Measurements from ENCODE around the gene FILIP1. TPM values are rescaled to one million over a fixed set of nuclear protein-coding genes. Genes with fewer than 3 reads are reported as not detected.
A peak's percentile ranks its signal among the peaks of the same experiment; 100 is the strongest.

The FILIP1 gene
- total RNA-seq, 2 experiments from 2014 or later = not detected

DNA sequence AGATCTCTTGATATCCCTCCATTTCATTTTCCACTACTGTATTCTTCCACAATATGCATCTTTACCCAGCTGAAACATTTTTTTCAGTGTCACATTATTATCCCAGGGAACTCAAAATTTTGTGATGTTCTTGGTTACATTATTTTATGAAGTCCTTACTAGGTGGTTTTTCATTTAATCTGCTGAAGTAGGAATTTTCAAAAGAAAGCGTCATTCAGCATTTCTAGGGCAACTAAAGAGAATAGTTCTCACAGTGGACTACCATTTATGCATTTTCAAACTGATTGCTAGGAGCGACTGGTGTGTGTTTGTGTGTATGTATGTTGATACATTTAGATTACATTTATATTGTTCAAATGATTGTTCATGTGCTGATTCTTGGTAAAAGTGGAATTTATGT, 206.6 kb downstream of the FILIP1 start:
- DNase-seq (no peak), ATAC-seq (no peak)
- CTCF ChIA-PET = no interaction called here
- H3K4me3 Mint-ChIP-seq = no peak overlapping the region
- peaks cover 8% of the 10 kb centered on the region for H3K36me3 Mint-ChIP-seq
- H3K27ac Mint-ChIP-seq = peak overlapping the region; percentile 7
- peaks cover 36% of the 10 kb centered on the region for H3K4me1 Mint-ChIP-seq
- H3K9me3 Mint-ChIP-seq (ENCODE audit: low read depth) = no peaks in the 10 kb centered on the region
- H3K27me3 Mint-ChIP-seq = no peaks in the 10 kb centered on the region

DNA sequence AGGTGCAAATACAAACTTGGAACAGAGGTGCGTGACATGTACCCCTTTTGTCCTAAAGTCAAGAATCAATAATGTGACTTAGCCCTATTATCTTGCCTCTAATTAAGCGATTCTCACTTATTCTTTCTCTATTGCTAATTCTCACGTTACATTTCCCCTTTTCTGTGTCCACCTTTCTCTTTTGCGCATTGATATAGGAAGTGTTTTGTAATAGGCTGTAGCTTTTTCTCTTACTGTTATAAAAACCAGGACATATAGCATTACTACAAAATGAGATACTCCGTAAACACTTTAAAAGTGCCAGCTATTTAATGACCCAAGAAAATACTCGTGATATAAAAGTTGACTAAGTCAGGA, 208.3 kb downstream of the FILIP1 start:
- ATAC-seq (no peak), DNase-seq (no peak)
- H3K27ac Mint-ChIP-seq = no peak overlapping the region
- H3K27me3 Mint-ChIP-seq = no peaks in the 10 kb centered on the region
- no peak overlapping the region for H3K4me3 Mint-ChIP-seq
- H3K9me3 Mint-ChIP-seq (ENCODE audit: low read depth) = no peaks in the 10 kb centered on the region
- peaks cover 43% of the 10 kb centered on the region for H3K4me1 Mint-ChIP-seq
- H3K36me3 Mint-ChIP-seq = peaks cover 8% of the 10 kb centered on the region
- CTCF ChIA-PET = interaction anchor here (1.3 to 1.9 kb wide), 2 partner anchors 9 to 17 kb away, joined by 6 read pairs; no protein-coding TSS in a partner anchor

DNA sequence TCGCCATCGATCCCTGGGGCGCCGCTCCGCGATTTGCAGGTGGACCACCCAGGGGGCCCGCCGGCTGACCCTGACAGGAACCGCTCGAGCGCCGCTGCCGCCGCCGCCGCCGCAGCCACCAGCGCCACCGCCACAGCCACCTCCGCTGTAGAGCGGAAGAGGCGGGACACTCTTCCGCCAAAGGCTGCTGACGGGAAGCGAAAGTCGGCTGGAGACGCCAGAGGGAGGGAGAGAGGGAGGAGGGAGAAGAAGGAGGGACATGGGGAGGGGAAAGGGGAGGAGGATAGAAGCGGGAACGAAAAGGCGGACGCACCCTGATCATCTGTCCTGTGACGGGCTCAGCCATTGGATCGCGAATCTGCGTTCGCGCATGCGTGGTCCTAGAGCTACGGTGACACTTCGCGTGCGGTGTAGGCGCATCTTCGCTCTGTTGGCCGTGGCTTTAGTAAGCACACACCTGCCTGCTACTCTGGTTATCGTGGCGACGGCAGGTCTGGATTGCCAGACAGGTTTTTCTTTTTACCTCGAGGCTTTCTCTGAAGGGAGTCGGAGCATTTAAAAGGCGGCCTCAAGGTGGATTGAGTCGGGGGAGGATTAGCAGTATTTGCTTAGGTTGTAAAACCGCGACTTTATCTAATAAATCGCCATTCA, 208.8 kb downstream of the FILIP1 start, which contains the start of gene TMEM30A:
Gene TMEM30A, minus strand, starts transcription at position 161 of the 651 bp plus-strand sequence. Its CDS starts 154 bp downstream, at position 7.
- Mint-ChIP-seq H3K27me3 (no peaks in the 10 kb centered on the region), H3K4me1 (peaks cover 46% of the 10 kb centered on the region), H3K9me3 (ENCODE audit: low read depth) (no peaks in the 10 kb centered on the region), H3K36me3 (peaks cover 8% of the 10 kb centered on the region), H3K27ac (no peak within 1 kb of the TSS), H3K4me3 (no peak within 1 kb of the TSS)
- CTCF ChIA-PET = interaction anchor here (1.0 to 1.9 kb wide), 6 partner anchors 9 to 18 kb away, joined by 5 to 6 read pairs (median 5); no protein-coding TSS in a partner anchor
- ATAC-seq = peak; percentile 95
- peak; percentile 98 for DNase-seq

DNA sequence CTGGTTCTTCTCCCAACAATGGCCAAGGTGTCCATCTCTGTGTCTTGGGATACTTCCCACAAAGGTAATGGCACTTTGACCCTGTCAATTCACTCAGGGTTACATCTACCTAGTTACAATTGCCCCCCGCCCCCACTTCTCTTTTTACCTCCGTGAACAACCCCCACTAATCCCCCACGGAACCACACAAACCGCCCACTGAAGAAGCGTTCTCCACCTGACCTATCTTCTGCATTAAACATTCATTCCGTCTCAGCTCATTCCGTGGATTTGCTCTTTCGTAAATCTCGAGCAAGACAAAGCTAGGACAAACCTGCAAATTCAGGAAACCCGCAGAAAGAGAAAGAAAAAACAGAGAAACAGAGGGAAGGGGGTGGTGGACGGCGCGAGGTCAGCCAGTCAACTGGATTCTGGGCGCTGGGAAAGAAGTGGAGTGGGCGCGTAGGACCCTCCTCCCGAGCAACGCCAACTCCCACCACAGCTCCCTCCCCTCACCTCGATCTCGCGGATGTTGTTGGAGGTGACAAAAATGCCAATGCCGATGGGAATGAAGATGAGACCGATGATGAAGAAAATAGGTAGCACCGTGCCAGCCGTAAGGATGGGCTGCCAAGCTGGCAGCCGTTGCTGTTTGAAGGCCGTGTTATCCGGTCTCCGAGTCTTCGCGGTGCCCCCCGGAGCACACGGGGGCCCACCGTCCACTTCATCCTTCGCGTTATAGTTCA, 209.5 kb downstream of the FILIP1 start:
- Mint-ChIP-seq H3K27me3 (no peaks in the 10 kb centered on the region), H3K27ac (no peak overlapping the region), H3K4me3 (no peak overlapping the region), H3K9me3 (ENCODE audit: low read depth) (no peaks in the 10 kb centered on the region), H3K4me1 (peaks cover 51% of the 10 kb centered on the region), H3K36me3 (peaks cover 6% of the 10 kb centered on the region)
- CTCF ChIA-PET = interaction anchor here (0.8 to 1.9 kb wide), 7 partner anchors 8 to 40 kb away, joined by 4 to 6 read pairs (median 5); partner anchors contain the start of gene COX7A2
- ATAC-seq = no peak
- peak; percentile 53 for DNase-seq

DNA sequence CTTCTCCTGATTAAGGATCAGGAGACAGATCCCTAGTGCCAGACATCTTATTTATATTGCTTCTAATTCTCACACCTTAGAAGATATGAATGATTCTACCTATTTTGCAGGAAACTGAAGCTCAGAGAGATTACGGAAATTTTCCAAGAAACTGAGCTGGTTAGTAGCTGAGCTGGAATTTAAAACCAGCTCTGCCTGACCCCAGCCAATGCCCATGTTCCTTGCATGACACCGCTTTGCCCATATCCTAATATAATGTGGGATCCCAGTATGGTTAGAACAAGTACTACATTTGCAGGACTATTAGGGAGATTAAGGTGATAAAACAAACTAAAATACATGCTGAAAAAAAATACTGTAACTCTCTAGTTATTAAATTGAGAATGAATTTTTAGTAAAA, 210.9 kb downstream of the FILIP1 start:
- Mint-ChIP-seq H3K36me3 (peaks cover 8% of the 10 kb centered on the region), H3K9me3 (ENCODE audit: low read depth) (no peaks in the 10 kb centered on the region), H3K27ac (peak overlapping the region; percentile 48), H3K4me3 (no peak overlapping the region), H3K4me1 (peaks cover 56% of the 10 kb centered on the region), H3K27me3 (no peaks in the 10 kb centered on the region)
- DNase-seq (no peak), ATAC-seq (no peak)
- CTCF ChIA-PET = interaction anchor here (1.0 to 1.9 kb wide), 4 partner anchors 14 to 40 kb away, joined by 3 to 5 read pairs (median 4); no protein-coding TSS in a partner anchor

DNA sequence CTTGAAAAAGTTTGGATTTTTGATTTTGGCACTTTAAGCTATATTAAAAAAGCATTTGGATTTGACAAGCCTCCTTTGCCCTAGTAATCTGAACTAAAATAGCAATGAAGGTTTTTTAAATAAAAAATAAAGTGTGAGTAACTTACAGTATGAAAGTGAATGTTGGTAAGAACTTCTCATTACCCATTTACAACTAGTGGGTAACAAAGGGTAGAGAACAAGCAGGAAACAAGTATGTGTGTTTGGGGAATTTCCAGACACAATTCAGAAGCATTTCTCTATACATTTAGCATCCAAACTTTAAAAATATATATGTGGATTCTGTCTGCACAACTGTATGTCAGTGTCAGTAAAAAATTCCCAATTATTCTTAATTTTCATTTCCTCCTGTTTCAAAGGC, 211.9 kb downstream of the FILIP1 start:
- H3K27ac Mint-ChIP-seq = no peak overlapping the region
- CTCF ChIA-PET = interaction anchor here (1.0 to 1.2 kb wide), 2 partner anchors 13 to 39 kb away, joined by 4 to 5 read pairs; no protein-coding TSS in a partner anchor
- H3K9me3 Mint-ChIP-seq (ENCODE audit: low read depth) = no peaks in the 10 kb centered on the region
- peaks cover 13% of the 10 kb centered on the region for H3K36me3 Mint-ChIP-seq
- peak overlapping the region; percentile 50 for H3K4me3 Mint-ChIP-seq
- H3K27me3 Mint-ChIP-seq = no peaks in the 10 kb centered on the region
- ATAC-seq (no peak), DNase-seq (no peak)
- peaks cover 49% of the 10 kb centered on the region for H3K4me1 Mint-ChIP-seq

DNA sequence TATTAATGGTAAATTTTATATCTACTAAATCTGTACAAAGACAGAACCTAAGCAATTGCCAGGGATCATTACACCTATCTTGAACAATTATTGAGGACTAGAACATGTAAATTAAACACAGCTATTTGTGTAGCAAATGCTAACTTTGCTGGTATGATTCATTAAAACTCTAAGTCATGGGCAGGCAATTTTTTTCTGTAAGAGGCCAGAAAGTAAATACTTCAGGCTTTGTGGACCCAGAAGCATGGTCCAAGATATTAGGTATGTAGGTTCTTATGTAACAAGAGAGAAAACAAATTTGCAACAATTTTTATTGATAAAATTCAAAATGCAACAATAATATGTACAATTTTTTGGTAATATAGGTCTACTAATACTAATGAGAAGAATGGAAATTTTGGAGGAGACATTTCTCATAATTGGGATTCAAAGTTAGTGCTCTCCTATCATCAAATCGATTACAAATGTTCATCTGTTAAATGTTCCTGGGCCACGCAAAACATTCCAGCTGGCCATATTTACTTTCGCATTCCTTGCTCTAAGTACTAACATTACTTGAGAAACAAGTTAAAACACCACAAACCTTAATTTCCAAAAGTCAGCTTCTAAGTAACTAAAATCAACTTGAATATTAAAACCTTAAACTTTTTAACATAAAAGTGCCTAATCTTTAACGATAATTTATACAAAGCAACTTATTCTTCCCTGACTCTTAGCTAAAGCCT, 213.3 kb downstream of the FILIP1 start:
- DNase-seq (no peak), ATAC-seq (no peak)
- peaks cover 49% of the 10 kb centered on the region for H3K4me1 Mint-ChIP-seq
- no peak overlapping the region for H3K4me3 Mint-ChIP-seq
- no peaks in the 10 kb centered on the region for H3K27me3 Mint-ChIP-seq
- CTCF ChIA-PET = interaction anchor here (0.7 to 1.3 kb wide), 3 partner anchors 10 to 14 kb away, joined by 3 to 4 read pairs (median 3); no protein-coding TSS in a partner anchor
- no peak overlapping the region for H3K27ac Mint-ChIP-seq
- peaks cover 24% of the 10 kb centered on the region for H3K36me3 Mint-ChIP-seq
- peaks cover under 1% of the 10 kb centered on the region for H3K9me3 Mint-ChIP-seq (ENCODE audit: low read depth)

DNA sequence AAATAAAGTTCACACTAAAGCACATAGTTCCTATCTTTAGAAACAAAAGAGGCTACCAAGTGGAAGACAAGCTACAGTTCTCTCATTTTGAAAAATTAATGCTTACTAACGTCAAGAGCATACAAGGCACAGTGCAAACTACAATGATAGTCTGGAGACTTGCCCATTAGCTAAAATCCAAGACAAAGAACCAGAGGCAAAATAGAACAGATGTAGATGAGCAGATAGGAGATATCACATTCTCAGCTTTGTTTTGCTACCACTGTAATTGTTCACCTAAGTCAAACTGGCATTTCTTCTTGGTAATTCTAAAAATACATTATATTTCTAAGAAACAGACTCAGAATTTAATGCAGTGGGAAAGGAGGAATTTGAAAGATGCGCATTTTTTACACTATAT, 214.2 kb downstream of the FILIP1 start:
- Mint-ChIP-seq H3K36me3 (peaks cover 31% of the 10 kb centered on the region), H3K4me1 (peaks cover 54% of the 10 kb centered on the region), H3K27me3 (no peaks in the 10 kb centered on the region), H3K9me3 (ENCODE audit: low read depth) (peaks cover 5% of the 10 kb centered on the region), H3K4me3 (no peak overlapping the region), H3K27ac (no peak overlapping the region)
- no peak for DNase-seq
- ATAC-seq = no peak
- CTCF ChIA-PET = interaction anchor here (1.2 to 1.3 kb wide), 3 partner anchors 10 to 23 kb away, joined by 3 to 4 read pairs (median 4); no protein-coding TSS in a partner anchor

DNA sequence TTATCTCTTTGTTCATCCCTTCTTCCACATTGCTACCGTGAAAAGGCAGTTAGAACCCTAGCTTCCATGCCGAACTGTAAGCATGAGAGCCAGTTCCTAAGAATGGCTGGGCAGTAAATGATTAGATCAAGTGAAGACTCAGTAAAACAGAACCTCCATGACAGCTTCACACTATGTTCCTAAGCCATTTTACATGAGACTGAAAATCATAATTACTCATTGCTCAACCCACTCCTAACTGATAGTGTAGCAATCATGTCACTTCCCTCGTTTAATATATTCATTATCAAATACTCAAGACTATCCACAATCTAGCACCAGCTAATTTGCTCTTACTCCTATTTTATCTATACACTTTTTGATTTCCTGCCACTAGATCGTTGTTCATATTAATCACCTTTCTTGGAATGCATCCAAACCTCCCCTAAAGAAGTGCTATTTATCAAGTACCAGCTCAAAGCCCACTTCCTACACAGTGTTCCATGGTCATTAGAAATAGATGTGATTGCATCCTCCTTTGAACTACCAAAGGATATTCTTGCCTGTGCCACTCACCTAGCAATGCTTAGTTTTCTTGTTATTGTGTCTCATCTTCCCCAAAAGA, 215.0 kb downstream of the FILIP1 start:
- Mint-ChIP-seq H3K4me3 (no peak overlapping the region), H3K36me3 (peaks cover 39% of the 10 kb centered on the region), H3K27ac (no peak overlapping the region), H3K4me1 (peaks cover 54% of the 10 kb centered on the region), H3K9me3 (ENCODE audit: low read depth) (peaks cover 9% of the 10 kb centered on the region), H3K27me3 (no peaks in the 10 kb centered on the region)
- DNase-seq (no peak), ATAC-seq (no peak)
- CTCF ChIA-PET = interaction anchor here (1.0 to 1.3 kb wide), 5 partner anchors 9 to 68 kb away, joined by 3 to 4 read pairs (median 4); no protein-coding TSS in a partner anchor

DNA sequence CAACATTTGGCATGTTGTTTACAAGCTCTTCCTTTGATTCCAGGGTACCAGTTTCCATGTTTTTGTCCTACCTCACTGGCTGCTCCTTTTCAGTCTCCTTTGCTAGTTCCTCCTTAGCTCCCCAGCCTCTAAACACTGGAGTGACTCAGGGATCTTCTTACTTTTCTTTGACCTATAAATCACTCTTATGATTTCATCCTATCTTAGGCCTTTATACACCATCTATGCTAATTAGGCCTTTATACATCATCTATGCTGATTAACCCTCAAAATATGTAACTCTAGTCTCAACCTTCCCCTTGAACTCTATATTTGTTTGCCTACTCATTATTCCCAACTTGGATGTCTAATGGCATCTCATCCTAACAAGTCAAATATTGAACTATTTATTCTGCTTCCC, 218.5 kb downstream of the FILIP1 start:
- Mint-ChIP-seq H3K4me1 (peaks cover 51% of the 10 kb centered on the region), H3K27me3 (no peaks in the 10 kb centered on the region), H3K9me3 (ENCODE audit: low read depth) (peaks cover 13% of the 10 kb centered on the region), H3K4me3 (no peak overlapping the region), H3K27ac (no peak overlapping the region), H3K36me3 (peaks cover 67% of the 10 kb centered on the region)
- ATAC-seq = no peak
- CTCF ChIA-PET = interaction anchor here (1.7 to 2.0 kb wide), 2 partner anchors 8 to 10 kb away, joined by 6 to 9 read pairs; partner anchors contain the start of gene TMEM30A
- no peak for DNase-seq

DNA sequence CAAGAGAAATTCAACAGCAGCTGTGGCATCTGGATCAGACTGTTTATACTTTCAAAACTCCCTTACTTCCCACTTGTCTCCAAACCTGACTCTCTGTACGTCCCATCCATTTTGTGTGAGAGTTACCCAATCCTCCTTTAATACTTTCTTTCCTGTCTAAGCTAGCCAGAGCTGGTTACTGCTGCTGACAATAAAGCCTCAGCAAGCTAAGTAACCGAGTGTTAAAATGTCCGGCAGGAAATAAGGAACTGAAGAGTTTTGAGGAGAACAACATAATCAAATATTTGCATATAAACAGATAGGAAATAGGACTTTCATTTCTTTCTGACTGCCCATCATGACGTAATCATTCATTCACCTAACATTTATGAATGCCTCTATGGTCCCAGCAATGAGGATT, 220.6 kb downstream of the FILIP1 start:
- H3K4me3 Mint-ChIP-seq = no peak overlapping the region
- peaks cover 41% of the 10 kb centered on the region for H3K4me1 Mint-ChIP-seq
- H3K36me3 Mint-ChIP-seq = peaks cover 64% of the 10 kb centered on the region
- no peak for DNase-seq
- no peak for ATAC-seq
- no peaks in the 10 kb centered on the region for H3K27me3 Mint-ChIP-seq
- CTCF ChIA-PET = no interaction called here
- peak overlapping the region; percentile 30 for H3K27ac Mint-ChIP-seq
- peaks cover 13% of the 10 kb centered on the region for H3K9me3 Mint-ChIP-seq (ENCODE audit: low read depth)

DNA sequence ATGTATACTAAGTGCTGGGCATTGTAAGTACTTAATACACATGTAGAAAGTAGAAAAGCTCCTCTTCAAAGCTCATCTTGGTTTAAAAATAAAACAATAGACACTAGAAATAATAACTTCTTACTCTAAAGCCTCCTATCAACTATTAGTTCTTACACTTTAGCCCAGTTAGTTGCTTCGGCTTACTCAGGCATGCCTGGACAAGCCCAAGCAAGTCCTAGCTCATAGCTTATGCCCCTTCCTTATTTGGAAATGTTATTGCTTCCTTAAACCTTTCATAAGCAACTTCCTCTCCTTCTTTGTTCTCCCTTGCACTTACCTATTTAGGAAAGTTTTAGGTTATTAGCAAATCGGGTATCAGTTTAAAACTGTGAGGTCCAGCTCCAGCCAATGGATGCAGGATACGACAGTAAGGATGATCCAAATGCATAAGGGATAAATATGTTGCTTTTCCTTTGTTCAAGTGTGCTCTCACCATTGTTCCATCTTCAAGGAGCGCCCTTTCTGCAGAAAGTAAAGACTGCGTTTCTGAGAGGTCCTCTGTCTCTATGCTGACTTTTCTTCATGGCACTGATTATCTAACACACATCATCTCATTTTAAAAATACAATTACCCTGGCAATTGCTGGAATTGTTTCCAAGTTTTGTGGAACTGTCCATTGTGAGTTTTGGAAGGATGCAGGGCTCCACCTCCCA, 221.3 kb downstream of the FILIP1 start:
- no peak overlapping the region for H3K4me3 Mint-ChIP-seq
- H3K27me3 Mint-ChIP-seq = no peaks in the 10 kb centered on the region
- H3K9me3 Mint-ChIP-seq (ENCODE audit: low read depth) = peaks cover 13% of the 10 kb centered on the region
- H3K4me1 Mint-ChIP-seq = peaks cover 44% of the 10 kb centered on the region
- H3K27ac Mint-ChIP-seq = peak overlapping the region; percentile 30
- no peak for DNase-seq
- H3K36me3 Mint-ChIP-seq = peaks cover 64% of the 10 kb centered on the region
- CTCF ChIA-PET = no interaction called here
- ATAC-seq = no peak
